Kidney capillary endothelial cell (primary cell): ENCODE results near the gene CLDN19.

ENCODE experiments used
- DNase-seq: peaks from one replicate; pipeline ENCODE4 v3.0.0-alpha.2; 2018; ENCODE audit warnings: low spot score

Gene CLDN19

DNA sequence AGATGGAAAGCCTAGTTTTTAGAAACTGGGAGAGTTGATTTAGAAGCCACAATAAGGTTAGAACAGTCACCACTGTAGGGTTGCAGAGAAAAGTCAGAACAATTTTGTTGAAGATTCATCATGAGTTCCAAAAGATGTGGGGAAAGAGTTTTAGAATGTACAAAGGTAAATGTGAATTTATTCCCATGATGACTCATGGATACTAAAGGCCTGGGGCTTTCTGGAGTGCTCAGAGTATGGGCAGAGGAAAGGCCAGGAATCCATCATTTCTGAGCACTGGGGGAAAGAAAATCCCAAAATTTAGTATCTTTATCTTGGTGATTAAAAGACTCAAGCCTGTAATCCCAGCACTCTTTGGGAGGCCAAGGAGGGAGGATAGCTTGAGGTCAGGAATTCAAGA lies 40.0 kb downstream of the CLDN19 start:
- DNase-seq: no peak

- no peak for DNase-seq
Observed at GRCh38 chr1:42698081-42698813, 41.8 kb downstream of the CLDN19 start.

- no peak for DNase-seq
Observed at GRCh38 chr1:42692911-42693310, 47.1 kb downstream of the CLDN19 start.

DNA sequence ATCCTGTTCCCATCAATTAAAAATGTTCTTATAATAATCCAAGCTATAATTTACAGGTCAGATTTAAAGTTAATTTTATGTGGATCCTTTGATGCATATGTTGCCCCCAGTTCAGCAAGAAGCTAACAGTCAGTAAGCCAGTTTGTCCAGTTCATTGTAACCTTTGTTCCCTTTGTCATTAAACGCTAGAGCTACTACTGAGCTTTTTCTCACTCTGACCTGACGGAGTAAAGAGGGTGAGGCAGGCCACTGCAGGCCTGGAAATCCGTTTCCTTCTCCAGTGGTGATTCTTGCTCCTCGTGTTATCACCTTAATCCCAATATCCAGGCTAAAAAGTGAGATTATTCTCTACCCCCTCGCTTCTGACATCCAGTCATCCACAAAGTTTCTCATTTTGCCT lies 47.6 kb downstream of the CLDN19 start:
- DNase-seq: no peak

GRCh38 chr1:42691157-42691498 lies 48.9 kb downstream of the CLDN19 start:
- DNase-seq: no peak

DNA sequence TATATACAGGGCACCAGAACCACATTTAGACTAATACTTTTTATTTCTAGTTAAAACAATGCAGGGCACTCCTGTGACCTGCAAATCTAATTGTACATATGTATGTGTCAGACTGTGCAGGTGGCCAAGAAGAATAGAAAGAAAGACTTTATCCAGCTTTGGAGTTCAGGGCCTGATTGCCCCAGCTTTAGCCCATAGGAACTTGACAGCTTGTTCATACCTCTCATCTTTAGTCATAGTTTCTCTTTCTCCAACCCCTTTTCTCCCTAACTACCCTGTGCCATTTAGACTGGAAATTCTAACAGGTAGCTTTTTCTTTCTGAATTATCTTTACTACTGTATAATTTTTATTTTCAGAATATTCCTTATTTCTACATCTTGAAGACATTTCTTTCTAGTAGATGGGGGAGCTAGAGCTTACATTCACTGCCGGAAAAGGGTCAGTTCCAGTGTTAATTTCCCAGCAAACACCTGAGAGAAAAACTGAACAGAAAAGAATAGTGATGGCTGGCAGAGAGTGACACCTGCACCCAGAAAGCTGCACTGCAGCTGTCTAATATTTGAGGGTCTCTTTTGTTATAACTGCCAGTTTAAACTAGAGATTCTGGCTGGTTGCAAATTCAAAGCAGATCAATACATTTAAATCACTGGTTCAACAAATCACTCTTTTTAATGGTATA lies 49.4 kb downstream of the CLDN19 start:
- DNase-seq: no peak

GRCh38 chr1:42689912-42690311 lies 50.1 kb downstream of the CLDN19 start:
- DNase-seq: no peak

DNA sequence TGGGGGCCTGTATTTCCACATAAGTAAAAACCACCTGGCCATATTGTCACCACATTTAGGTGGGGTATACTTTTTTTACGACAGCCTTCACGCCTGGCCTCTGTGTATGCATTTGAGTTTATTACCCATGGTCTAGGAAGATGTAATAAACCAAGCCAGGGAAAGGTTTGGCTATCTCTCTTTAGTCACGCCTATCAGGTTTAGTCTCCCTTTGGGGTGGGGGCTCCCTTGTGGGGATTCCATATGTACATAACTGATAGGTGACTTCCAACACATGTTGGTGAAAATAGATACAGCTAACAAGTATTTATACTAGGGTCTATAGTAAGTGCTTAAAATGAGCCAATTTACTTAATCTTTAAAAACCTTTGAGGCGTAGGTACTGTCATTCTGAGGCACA lies 53.6 kb downstream of the CLDN19 start:
- DNase-seq: no peak

- DNase-seq: no peak
Observed at GRCh38 chr1:42684139-42684538, 55.9 kb downstream of the CLDN19 start.
